OCI-LY1 (cell line): ENCODE results near the gene SETDB2.

Source experiments
- H2AFZ ChIP-seq: fragments of 200-600 bp; sonication (generic), shearing (Covaris generic); 2 replicates; pipeline ENCODE4 v1.6.0; 2014; ENCODE audit warnings: antibody characterized with exemption, mild to moderate bottlenecking, low read length
- H3F3A ChIP-seq: fragments of 200-600 bp; sonication (generic), shearing (Covaris generic); 2 replicates; pipeline ENCODE4 v1.6.0; 2014; ENCODE audit warnings: mild to moderate bottlenecking, antibody characterized with exemption, low read length, moderate library complexity; ENCODE audit not compliant: insufficient read depth
- H3K27ac ChIP-seq: fragments of 200-600 bp; sonication (generic); 2 replicates; pipeline ENCODE4 v1.5.1; 2014; ENCODE audit warnings: low read length, mixed run types, mild to moderate bottlenecking, low read depth; ENCODE audit not compliant: poor library complexity, severe bottlenecking
- H3K27me3 ChIP-seq: fragments of 200-600 bp; sonication (generic); 2 replicates; pipeline ENCODE4 v1.6.0; 2014; ENCODE audit warnings: antibody characterized with exemption, mild to moderate bottlenecking, low read length, moderate library complexity; ENCODE audit not compliant: insufficient read depth
- H3K36me3 ChIP-seq: fragments of 200-600 bp; sonication (generic); 2 replicates; pipeline ENCODE4 v1.6.1; 2014; ENCODE audit warnings: mild to moderate bottlenecking, antibody characterized with exemption, low read length, moderate library complexity, mixed read lengths; ENCODE audit not compliant: insufficient read depth
- H3K4me1 ChIP-seq: fragments of 200-600 bp; sonication (generic); 2 replicates; pipeline ENCODE4 v1.5.1; 2014; ENCODE audit warnings: mild to moderate bottlenecking, low read length, moderate library complexity; ENCODE audit not compliant: insufficient read depth, severe bottlenecking
- H3K4me2 ChIP-seq: fragments of 200-600 bp; sonication (generic), shearing (Covaris generic); 2 replicates; pipeline ENCODE4 v1.6.1; 2014; ENCODE audit warnings: low read length
- H3K4me3 ChIP-seq: fragments of 200-600 bp; sonication (generic); 2 replicates; pipeline ENCODE4 v1.5.1; 2014; ENCODE audit warnings: low read length, low read depth, mild to moderate bottlenecking, mixed read lengths; ENCODE audit not compliant: poor library complexity, severe bottlenecking
- H3K79me2 ChIP-seq: fragments of 200-600 bp; shearing (Covaris generic); 2 replicates; pipeline ENCODE4 v1.6.1; 2016; ENCODE audit warnings: mixed run types, low read length, mixed read lengths; ENCODE audit not compliant: insufficient read depth
- H3K9ac ChIP-seq: fragments of 200-600 bp; sonication (generic), shearing (Covaris generic); 2 replicates; pipeline ENCODE4 v1.6.1; 2014; ENCODE audit warnings: mild to moderate bottlenecking, low read length, mixed read lengths
- H3K9me2 ChIP-seq: fragments of 200-600 bp; sonication (generic), shearing (Covaris generic); 2 replicates; pipeline ENCODE4 v1.6.1; 2014; ENCODE audit warnings: low read depth, mild to moderate bottlenecking, low read length, mixed read lengths
- H3K9me3 ChIP-seq: fragments of 200-600 bp; shearing (Covaris generic); 2 replicates; pipeline ENCODE4 v1.6.1; 2014; ENCODE audit warnings: low read length, mixed read lengths
- H4K20me1 ChIP-seq: fragments of 200-600 bp; sonication (generic), shearing (Covaris generic); 2 replicates; pipeline ENCODE4 v1.6.0; 2016; ENCODE audit warnings: mild to moderate bottlenecking, low read length; ENCODE audit not compliant: insufficient read depth
- EZH2 ChIP-seq: fragments of 200-600 bp; sonication (generic), shearing (Covaris generic); IDR thresholded peaks from 2 replicates; pipeline ENCODE4 v1.8.0; 2017; ENCODE audit warnings: borderline replicate concordance, mixed run types, mild to moderate bottlenecking, antibody characterized with exemption, low read length, moderate library complexity, mixed read lengths
- TF ChIP-seq, protein P1 (sequence below): fragments of 200-600 bp; sonication (generic), shearing (Covaris generic); IDR thresholded peaks from 2 replicates; pipeline ENCODE4 v1.5.1; 2017; ENCODE audit warnings: mild to moderate bottlenecking, antibody characterized with exemption, low read length, moderate library complexity, mixed read lengths

The SETDB2 gene

GRCh38 chr13:49543656-49544055 lies 99.6 kb downstream of the SETDB2 start:
- no peak overlapping the region for H3K4me3 ChIP-seq
- no peaks in the 10 kb centered on the region for H4K20me1 ChIP-seq
- no peaks in the 10 kb centered on the region for H3K9me2 ChIP-seq
- H3K4me2 ChIP-seq, result no peak overlapping the region
- H3K9me3 ChIP-seq, result no peaks in the 10 kb centered on the region
- H3K27ac ChIP-seq, result no peak overlapping the region
- H3K4me1 ChIP-seq, result peaks cover 26% of the 10 kb centered on the region
- TF ChIP-seq EZH2, result no peak
- TF ChIP-seq, protein P1, sequence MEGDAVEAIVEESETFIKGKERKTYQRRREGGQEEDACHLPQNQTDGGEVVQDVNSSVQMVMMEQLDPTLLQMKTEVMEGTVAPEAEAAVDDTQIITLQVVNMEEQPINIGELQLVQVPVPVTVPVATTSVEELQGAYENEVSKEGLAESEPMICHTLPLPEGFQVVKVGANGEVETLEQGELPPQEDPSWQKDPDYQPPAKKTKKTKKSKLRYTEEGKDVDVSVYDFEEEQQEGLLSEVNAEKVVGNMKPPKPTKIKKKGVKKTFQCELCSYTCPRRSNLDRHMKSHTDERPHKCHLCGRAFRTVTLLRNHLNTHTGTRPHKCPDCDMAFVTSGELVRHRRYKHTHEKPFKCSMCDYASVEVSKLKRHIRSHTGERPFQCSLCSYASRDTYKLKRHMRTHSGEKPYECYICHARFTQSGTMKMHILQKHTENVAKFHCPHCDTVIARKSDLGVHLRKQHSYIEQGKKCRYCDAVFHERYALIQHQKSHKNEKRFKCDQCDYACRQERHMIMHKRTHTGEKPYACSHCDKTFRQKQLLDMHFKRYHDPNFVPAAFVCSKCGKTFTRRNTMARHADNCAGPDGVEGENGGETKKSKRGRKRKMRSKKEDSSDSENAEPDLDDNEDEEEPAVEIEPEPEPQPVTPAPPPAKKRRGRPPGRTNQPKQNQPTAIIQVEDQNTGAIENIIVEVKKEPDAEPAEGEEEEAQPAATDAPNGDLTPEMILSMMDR, result no peak
- H3K36me3 ChIP-seq, result peaks cover 95% of the 10 kb centered on the region
- no peaks in the 10 kb centered on the region for H3K27me3 ChIP-seq
- H3F3A ChIP-seq, result no peaks in the 10 kb centered on the region
- H3K9ac ChIP-seq, result no peak overlapping the region
- H2AFZ ChIP-seq, result no peak overlapping the region
- no peaks in the 10 kb centered on the region for H3K79me2 ChIP-seq
